Endothelial cell of umbilical vein (primary cell): ENCODE measurements around the gene PRKAR2B. TPM values are rescaled to one million over a fixed set of nuclear protein-coding genes. Genes with fewer than 3 reads are reported as not detected.

Experiments used
- BruUV-seq: library from RNA; stranded (reverse); fragments of 400-500 nt; replicated peaks from 2 replicates; lab custom pipeline; 2021; lab: Mats Ljungman, UMichigan
- CTCF ChIA-PET: fragments of 300-600, 350-600 bp; sonication (Branson Sonifier 250); formaldehyde crosslinking; loops from one replicate; lab custom pipeline; 2021; ENCODE audit warnings: antibody characterized with exemption, inconsistent platforms; lab: Charles Lee
- POLR2A ChIA-PET: fragments of 300-600, 350-600 bp; sonication (Branson Sonifier 250); formaldehyde crosslinking; loops from one replicate; lab custom pipeline; 2021; ENCODE audit warnings: antibody characterized with exemption, inconsistent platforms; lab: Charles Lee
- DNase-seq: peaks from one replicate; pipeline ENCODE4 v3.0.0-alpha.2; 2011; ENCODE audit warnings: low read depth, low spot score
- FAIRE-seq: peaks from 2 replicates; lab custom pipeline; 2011; peaks lifted over from hg19 to GRCh38; lab: Jason Lieb, UNC
- H2AFZ ChIP-seq: 2 replicates; pipeline ENCODE4 v1.6.0; 2012; ENCODE audit warnings: low read depth, low read length, control low read depth, inconsistent platforms
- H3K27ac ChIP-seq: 2 replicates; pipeline ENCODE4 v1.5.1; 2011; ENCODE audit warnings: low read depth, mild to moderate bottlenecking, control low read depth, low read length, moderate library complexity; ENCODE audit not compliant: insufficient read depth
- H3K27me3 ChIP-seq, 2 experiments: 2 replicates each; pipeline versions ENCODE4 v1.6.0 to v1.6.1; 2011; ENCODE audit warnings: low read length in 2 of 2, mixed read lengths in 1 of 2; ENCODE audit not compliant: control insufficient read depth in 2 of 2, insufficient read depth in 2 of 2
- H3K36me3 ChIP-seq, 2 experiments: 2 replicates in 1 of 2; 3 replicates in 1 of 2; pipeline ENCODE4 v1.5.1; 2011; ENCODE audit warnings: low read length in 2 of 2, mild to moderate bottlenecking in 1 of 2, moderate library complexity in 1 of 2; ENCODE audit not compliant: control insufficient read depth in 2 of 2, insufficient read depth in 2 of 2; ENCODE audit errors: extremely low read depth in 1 of 2
- H3K4me1 ChIP-seq: 3 replicates; pipeline ENCODE4 v1.5.1; 2011; ENCODE audit warnings: mild to moderate bottlenecking, low read length; ENCODE audit not compliant: control insufficient read depth, insufficient read depth; ENCODE audit errors: extremely low read depth
- H3K4me2 ChIP-seq: 2 replicates; pipeline ENCODE4 v1.6.1; 2011; ENCODE audit warnings: low read length, control low read depth, mixed read lengths; ENCODE audit not compliant: insufficient read depth
- H3K4me3 ChIP-seq, 3 experiments: fragments of 200-600 bp in 1 of 3; sonication (generic), shearing (Covaris generic) in 1 of 3; replicated peaks in 1 of 3; 2 replicates each; pipeline ENCODE4 v1.5.1; 2011 to 2016; ENCODE audit warnings: control low read depth in 3 of 3, low read length in 3 of 3, mild to moderate bottlenecking in 2 of 3, inconsistent platforms in 1 of 3, low read depth in 1 of 3, moderate library complexity in 1 of 3; ENCODE audit not compliant: insufficient read depth in 1 of 3
- H3K79me2 ChIP-seq: 2 replicates; pipeline ENCODE4 v1.6.0; 2012; ENCODE audit warnings: low read length, inconsistent platforms; ENCODE audit not compliant: control insufficient read depth, insufficient read depth
- H3K9ac ChIP-seq: replicated peaks from 2 replicates; pipeline ENCODE3; 2011; ENCODE audit warnings: low read length, control low read depth; ENCODE audit not compliant: insufficient read depth; ENCODE audit errors: extremely low read depth
- H3K9me1 ChIP-seq: replicated peaks from 3 replicates; pipeline ENCODE4 v1.6.0; 2011; ENCODE audit warnings: mild to moderate bottlenecking, low read length; ENCODE audit not compliant: control insufficient read depth, insufficient read depth; ENCODE audit errors: extremely low read depth
- H3K9me3 ChIP-seq: replicated peaks from 2 replicates; pipeline ENCODE4 v1.5.1; 2012; ENCODE audit warnings: low read length, inconsistent platforms; ENCODE audit not compliant: control insufficient read depth, insufficient read depth
- H4K20me1 ChIP-seq: replicated peaks from 2 replicates; pipeline ENCODE3; 2011; ENCODE audit warnings: mild to moderate bottlenecking, low read length; ENCODE audit not compliant: control insufficient read depth, insufficient read depth; ENCODE audit errors: extremely low read depth
- CTCF ChIP-seq, 2 donors: IDR thresholded peaks; 1 replicate in 1 of 2; 2 replicates in 1 of 2; pipeline ENCODE4 v1.5.1; 2011; ENCODE audit warnings: low read length in 2 of 2, mild to moderate bottlenecking in 2 of 2, moderate library complexity in 2 of 2, control low read depth in 1 of 2, inconsistent platforms in 1 of 2, low read depth in 1 of 2; ENCODE audit not compliant: insufficient read depth in 1 of 2; ENCODE audit errors: extremely low read depth in 1 of 2
- EZH2 ChIP-seq: IDR thresholded peaks from 2 replicates; pipeline ENCODE4 v1.6.1; 2012; ENCODE audit warnings: borderline replicate concordance, low read depth, mild to moderate bottlenecking, moderate library complexity, low read length, inconsistent platforms; ENCODE audit not compliant: severe bottlenecking
- FOS ChIP-seq: IDR thresholded peaks from 2 replicates; pipeline ENCODE4 v1.6.1; 2011; ENCODE audit warnings: mild to moderate bottlenecking, low read length, moderate library complexity, borderline replicate concordance; ENCODE audit not compliant: insufficient read depth
- GATA2 ChIP-seq: IDR thresholded peaks from 2 replicates; pipeline ENCODE4 v1.7.0; 2011; ENCODE audit warnings: low read depth, mild to moderate bottlenecking, moderate library complexity, mixed read lengths, low read length; ENCODE audit not compliant: insufficient read length, insufficient read depth
- JUN ChIP-seq: IDR thresholded peaks from 2 replicates; pipeline ENCODE4 v1.6.1; 2011; ENCODE audit warnings: borderline replicate concordance, low read depth; ENCODE audit not compliant: insufficient read length, insufficient read depth
- MAX ChIP-seq: IDR thresholded peaks from 2 replicates; pipeline ENCODE4 v1.6.1; 2011; ENCODE audit not compliant: insufficient read depth, insufficient read length
- MYC ChIP-seq: IDR thresholded peaks from one replicate; pipeline ENCODE4 v1.6.1; 2011; ENCODE audit warnings: mild to moderate bottlenecking, low read depth, low read length
- POLR2A ChIP-seq: IDR thresholded peaks from 2 replicates; pipeline ENCODE4 v1.6.1; 2012; ENCODE audit warnings: low read depth, mild to moderate bottlenecking, control low read depth, low read length
- POLR2AphosphoS5 ChIP-seq: IDR thresholded peaks from 2 replicates; pipeline ENCODE4 v1.6.1; 2012; ENCODE audit warnings: low read depth, mild to moderate bottlenecking, control low read depth, low read length, moderate library complexity; ENCODE audit not compliant: insufficient read depth
- dilution Hi-C: fragments of 300-500 bp; cut with MboI; formaldehyde crosslinking; loops from one replicate; pipeline ENCODE4 v1.15.0; 2019; ENCODE audit warnings: low sequenced_read_pairs; ENCODE audit not compliant: extremely low pct_ligation_motif_present
- intact Hi-C: fragments of 100-400 bp; cut with micrococcal nuclease; formaldehyde crosslinking; loops from one replicate; pipeline ENCODE4 v1.10.0; 2022
- polyA plus RNA-seq, 4 experiments: library from polyadenylated mRNA; depleted of rRNA in 3 of 4; stranded (reverse) in 3 of 4; unstranded in 1 of 4; fragments of >200 nt; gene quantifications; 2 replicates each; pipeline versions ENCODE4 v1.2.1 to v1.2.3, GENCODE V29; 2011 to 2012; ENCODE audit warnings: missing spikeins in 1 of 4
- total RNA-seq: library from RNA; stranded (reverse); gene quantifications from 2 replicates; pipeline ENCODE4 v1.2.3, GENCODE V29; 2021

PRKAR2B gene
- total and polyA plus RNA-seq, 2 donors (not counting 3 experiments of a cell fraction or from before 2014, with no cell fraction given), result 10.7 to 39.8 TPM

DNA sequence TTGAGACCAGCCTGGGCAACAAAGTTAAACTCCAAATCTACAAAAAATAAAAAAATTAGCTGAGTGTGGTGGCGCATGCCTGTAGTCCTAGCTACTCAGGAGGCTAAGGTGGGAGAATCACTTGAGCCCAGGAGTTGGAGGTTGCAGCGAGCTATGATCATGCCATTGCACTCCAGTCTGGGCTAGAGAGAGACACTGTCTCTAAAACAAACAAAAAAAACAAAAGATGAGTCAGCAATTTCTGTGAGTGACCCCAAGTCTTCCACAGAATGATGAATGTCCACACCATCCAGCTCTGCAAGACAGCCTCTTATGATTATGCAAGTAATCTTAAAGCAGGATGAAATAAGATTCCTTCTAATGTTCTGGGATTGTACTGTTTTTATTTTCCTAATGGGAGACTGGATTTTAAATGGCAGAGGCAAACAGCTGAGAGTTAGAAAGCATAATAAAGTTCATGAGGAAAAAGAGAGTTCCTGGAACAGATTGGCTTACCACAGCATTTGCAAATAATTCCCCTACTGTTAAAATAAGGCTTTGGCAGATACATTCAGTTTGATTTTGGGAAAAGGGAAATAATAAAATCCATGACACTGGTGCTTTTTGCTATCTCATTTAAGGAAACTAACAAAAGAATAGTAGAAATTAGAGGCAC, 18.9 kb upstream of the PRKAR2B start:
- DNase-seq (no peak), FAIRE-seq (no peak)
- CTCF ChIA-PET, result interaction anchor here (1.5 to 3.1 kb wide), 4 partner anchors 16 to 122 kb away, joined by 3 to 10 read pairs (median 6); no protein-coding TSS in a partner anchor
- no peak overlapping the region for H2AFZ ChIP-seq
- H3K4me1 ChIP-seq, result no peaks in the 10 kb centered on the region
- dilution Hi-C loops, result no loop called here
- no peaks in the 10 kb centered on the region for H3K36me3 ChIP-seq
- no peak overlapping the region for H3K4me3 ChIP-seq
- no peak overlapping the region for H3K9ac ChIP-seq
- H3K27ac ChIP-seq, result no peak overlapping the region
- no TSS peak for BruUV-seq
- no peak for TF ChIP-seq MAX
- TF ChIP-seq EZH2, result no peak
- TF ChIP-seq FOS, result no peak
- TF ChIP-seq GATA2, result no peak
- TF ChIP-seq JUN, result no peak
- TF ChIP-seq POLR2AphosphoS5, result no peak
- TF ChIP-seq POLR2A, result no peak
- TF ChIP-seq CTCF (IDR thresholded peaks at IDR 0.05; ENCODE audit: extremely low read depth in 1 of 2, insufficient read depth in 1 of 2, low read depth in 1 of 2, low read length in 2 of 2), result no peak
- no peak for TF ChIP-seq MYC
- H4K20me1 ChIP-seq, result no peaks in the 10 kb centered on the region
- no peak overlapping the region for H3K4me2 ChIP-seq
- no peaks in the 10 kb centered on the region for H3K27me3 ChIP-seq
- no peaks in the 10 kb centered on the region for H3K79me2 ChIP-seq
- no peaks in the 10 kb centered on the region for H3K9me1 ChIP-seq
- intact Hi-C loops, result no loop called here
- no peaks in the 10 kb centered on the region for H3K9me3 ChIP-seq
- POLR2A ChIA-PET, result no interaction called here
